GM19468 (cell line): ENCODE results near the gene CALD1.

Source experiments
- ATAC-seq: cut with Tn5 transposase; IDR thresholded peaks from one replicate; pipeline ENCODE4 v1.9.1; 2021; ENCODE audit warnings: mild to moderate bottlenecking, moderate library complexity, moderate number of reproducible peaks; ENCODE audit not compliant: unreplicated experiment; ENCODE audit errors: extremely low read depth

CALD1 gene

DNA sequence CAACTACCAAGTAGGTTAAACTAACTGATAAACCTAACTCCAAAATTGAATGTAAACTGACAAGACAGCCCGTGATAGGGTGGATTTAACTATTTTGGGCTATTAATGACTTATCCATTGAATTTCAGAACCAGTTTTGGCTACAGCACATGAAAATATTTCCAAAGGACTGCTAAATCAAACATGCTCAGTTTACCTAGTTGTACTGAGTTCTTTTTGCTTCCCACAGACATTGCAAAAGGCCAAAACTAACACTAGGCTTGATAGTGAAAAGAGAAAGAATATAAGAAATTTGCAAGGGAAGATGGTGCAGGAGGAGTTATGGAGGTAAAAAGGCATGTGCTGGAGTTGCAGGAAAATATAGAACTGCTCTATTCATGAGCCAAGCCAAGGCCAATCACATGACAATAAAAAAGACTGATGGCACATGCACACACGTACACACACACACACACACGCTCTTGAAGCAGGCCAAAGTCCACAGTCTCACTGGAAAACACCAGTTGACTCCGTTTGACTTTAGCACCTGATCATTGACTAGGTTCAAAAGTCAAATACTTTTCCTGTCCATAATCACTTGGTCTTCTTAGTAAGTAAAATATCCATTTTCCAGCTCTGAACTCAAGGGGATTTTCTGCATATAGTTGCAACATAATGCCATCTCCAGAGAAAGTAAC, 130.9 kb downstream of the CALD1 start:
- no peak for ATAC-seq

DNA sequence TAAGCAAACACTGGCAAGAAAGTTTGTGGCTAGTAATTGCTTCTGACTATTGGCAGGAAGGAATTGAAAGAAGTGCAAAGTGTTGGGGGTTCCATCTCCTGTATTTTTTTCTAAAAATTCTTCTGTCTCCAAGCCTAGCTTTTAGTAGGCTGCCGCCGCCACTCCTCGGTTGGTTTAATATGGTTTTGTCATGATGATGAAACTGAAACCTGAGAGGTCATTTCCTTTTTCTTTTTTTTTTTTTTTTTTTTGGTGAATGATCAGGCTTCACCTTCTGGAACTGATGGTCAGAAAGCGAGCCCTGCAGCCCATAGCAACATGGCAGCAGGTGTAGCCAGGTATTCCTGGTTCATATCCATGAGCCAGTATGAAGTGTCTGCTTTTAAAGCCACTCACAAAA, 131.5 kb downstream of the CALD1 start:
- ATAC-seq = peak; percentile 11

GRCh38 chr7:134916171-134916883, 136.9 kb downstream of the CALD1 start:
- ATAC-seq = no peak

DNA sequence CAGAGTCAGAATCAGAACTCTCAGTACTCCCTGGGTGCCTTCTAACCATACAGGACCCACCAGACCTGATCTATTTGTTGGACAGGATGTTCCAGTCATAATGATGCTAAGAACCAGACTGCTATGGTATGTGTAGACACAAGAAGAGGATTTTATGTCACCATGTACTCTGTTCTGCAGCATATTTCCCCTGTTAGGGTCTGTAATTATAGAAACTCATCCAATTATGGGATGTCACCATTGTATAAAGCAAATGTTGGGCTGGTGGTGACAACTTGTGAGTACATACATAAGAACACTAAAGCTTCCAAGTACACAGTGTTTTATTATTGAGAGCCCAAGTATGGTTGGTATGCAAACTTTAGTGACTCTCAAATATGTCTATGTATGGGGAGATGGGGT, 139.8 kb downstream of the CALD1 start:
- no peak for ATAC-seq

DNA sequence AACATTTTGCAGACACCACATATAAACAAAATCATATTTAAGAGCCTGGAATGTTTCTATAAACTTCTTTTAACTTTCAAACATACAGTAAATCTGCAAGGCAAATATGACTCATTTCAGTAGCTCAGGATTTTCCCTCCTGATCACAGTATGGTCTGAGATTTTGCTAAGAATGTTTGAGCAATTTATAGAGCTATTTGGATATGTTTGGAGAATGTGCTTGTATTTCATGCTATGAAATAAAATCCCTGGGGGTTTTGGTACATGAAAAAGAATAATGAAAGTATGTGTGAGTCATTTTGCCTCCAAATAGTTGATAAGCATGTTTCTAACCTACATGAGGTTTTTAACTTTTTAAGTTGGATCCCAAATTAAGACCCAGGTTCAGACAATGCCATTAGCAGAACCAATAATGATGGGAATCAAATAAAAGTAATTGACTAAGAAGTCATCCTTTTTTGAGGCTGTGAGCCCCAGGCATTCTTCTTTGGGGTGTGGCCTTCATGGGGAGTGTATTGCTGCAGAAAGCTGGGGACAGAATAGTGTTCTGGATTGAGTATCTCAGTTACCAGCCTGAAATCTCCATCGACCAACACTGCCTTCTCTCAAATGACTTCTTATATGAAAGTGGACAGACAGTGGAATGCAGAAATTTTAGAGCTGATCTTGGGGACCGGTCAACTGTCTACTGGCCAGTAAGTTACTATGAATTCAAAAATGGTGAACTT, 140.8 kb downstream of the CALD1 start:
- ATAC-seq = no peak

- no peak for ATAC-seq
Observed at GRCh38 chr7:134922720-134923704, 143.6 kb downstream of the CALD1 start.

- no peak for ATAC-seq
Observed at GRCh38 chr7:134925766-134926165, 146.3 kb downstream of the CALD1 start.

GRCh38 chr7:134926396-134926795, 147.0 kb downstream of the CALD1 start:
- ATAC-seq = no peak

- no peak for ATAC-seq
Observed at GRCh38 chr7:134927076-134927475, 147.6 kb downstream of the CALD1 start.

DNA sequence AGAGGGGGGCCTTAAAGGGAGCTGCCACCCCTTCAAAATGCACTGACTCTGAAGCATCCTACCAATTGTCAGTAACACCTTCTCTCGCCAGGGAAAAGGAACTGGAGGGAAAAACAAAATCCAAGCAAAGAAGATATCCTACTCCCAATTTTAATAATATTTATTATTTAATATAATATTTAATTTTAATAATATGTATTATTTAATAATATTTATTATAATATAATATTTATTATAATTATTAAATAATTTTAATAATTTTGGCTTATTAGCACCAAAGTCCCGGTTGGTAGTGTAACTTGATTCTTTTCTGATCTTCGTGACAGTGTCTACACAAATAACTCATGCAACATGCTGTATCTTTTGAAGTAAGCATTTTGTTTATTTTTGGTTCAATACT, 148.3 kb downstream of the CALD1 start:
- no peak for ATAC-seq

DNA sequence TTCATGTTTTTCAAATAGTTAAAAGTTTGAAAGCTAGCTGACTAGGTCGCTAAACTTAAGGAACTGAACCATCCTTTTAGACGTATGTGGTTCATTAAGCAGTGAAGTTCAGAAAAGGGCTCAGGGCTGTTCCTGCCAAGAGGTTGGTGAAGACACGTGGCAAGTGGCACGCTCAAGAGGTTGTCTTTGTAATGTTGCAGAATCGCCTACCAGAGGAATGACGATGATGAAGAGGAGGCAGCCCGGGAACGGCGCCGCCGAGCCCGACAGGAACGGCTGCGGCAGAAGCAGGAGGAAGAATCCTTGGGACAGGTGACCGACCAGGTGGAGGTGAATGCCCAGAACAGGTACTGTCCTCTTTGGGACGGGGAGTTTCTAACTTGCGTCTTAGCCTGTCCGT, 149.1 kb downstream of the CALD1 start:
- ATAC-seq = no peak

- ATAC-seq = no peak
Observed at GRCh38 chr7:134931487-134931886, 152.1 kb downstream of the CALD1 start.

DNA sequence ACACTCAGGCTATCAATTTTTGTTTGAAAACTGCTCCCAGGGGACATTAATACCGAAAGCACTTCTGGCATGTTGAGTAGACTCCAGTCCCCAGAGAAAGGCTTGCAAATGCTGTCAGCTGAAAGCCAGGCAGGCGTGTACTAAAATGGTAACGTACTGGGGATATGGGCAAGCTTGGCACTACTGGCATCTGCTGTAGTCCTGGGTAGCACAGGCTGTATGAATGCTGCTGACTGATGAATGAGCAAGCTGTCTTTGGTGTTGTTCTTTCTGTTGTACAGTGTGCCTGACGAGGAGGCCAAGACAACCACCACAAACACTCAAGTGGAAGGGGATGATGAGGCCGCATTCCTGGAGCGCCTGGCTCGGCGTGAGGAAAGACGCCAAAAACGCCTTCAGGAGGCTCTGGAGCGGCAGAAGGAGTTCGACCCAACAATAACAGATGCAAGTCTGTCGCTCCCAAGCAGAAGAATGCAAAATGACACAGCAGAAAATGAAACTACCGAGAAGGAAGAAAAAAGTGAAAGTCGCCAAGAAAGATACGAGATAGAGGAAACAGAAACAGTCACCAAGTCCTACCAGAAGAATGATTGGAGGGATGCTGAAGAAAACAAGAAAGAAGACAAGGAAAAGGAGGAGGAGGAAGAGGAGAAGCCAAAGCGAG, 153.4 kb downstream of the CALD1 start:
- ATAC-seq = no peak

- no peak for ATAC-seq
Observed at GRCh38 chr7:134933460-134934068, 154.1 kb downstream of the CALD1 start.

DNA sequence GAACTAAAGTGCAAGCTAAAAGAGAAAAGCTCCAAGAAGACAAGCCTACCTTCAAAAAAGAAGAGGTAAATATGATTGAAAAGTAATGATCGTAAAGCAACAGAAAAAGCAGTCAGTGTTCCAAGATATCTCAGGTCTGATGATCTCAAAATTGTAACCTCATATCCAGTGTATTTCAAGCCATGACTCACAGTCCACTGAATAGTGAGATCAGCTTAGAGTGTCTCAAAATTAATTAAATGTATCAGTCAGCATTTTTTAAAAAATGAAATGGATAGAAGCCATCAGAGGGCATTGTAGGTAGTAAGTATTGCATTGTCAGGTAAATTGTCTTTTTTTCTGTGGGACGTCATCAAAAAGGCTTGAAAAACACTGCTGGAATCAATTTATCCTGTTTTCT, 156.3 kb downstream of the CALD1 start:
- no peak for ATAC-seq

- ATAC-seq = no peak
Observed at GRCh38 chr7:134936893-134937510, 157.6 kb downstream of the CALD1 start.

DNA sequence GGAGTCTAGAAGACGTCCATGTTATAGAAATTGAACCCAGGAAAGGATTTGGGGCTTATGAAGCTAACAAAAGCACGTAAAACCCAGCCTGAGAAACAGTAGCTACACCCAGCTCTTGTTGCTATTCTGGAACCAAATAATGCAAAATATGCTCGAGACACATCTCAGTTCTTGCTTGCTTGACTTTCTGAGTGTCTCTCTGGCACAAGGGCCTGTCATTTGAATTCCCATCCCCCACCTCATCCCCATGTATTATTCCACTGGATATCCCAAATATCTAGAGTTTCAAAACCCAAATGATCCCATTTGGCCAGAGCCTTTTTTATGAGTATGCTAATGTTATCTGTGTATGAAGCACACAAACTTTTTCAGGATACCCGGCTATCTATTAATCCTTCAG, 158.7 kb downstream of the CALD1 start:
- ATAC-seq = no peak

DNA sequence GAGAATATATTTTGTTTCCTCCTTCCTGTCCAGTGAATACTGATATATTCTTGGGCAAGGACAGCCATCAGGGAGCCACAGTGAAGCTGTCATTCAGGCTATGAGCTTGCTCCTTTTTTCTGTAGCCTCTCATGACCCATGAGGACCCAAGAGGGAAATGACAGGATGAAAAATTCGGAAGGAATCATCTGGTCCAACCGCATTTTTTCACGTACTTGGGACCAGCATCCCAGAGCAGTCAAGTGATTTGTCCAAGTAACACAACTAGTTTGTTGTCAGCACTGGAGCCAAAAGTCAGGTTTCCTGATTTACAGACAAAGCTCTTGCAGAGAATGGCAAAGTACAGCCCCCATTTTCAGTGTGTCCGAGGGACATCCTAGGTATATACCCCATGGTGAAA, 159.7 kb downstream of the CALD1 start:
- no peak for ATAC-seq

DNA sequence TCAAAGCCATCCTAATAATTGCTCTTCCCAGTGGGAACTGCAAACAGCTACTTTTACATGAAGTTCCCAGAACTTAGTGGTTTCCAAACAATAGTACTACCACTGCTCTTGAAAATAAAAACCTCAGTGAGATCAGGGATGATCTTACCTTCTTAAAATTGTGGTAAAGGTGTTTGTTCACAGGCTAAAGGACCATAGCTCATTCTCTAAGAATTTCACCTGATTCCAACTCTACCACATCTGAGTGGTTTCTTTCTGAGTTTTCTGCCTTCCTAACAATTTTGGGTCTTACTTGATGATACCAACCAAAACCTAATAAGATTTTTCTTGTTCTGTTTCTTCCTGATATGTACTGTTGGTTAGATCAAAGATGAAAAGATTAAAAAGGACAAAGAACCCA, 161.3 kb downstream of the CALD1 start:
- ATAC-seq = no peak
